Aorta (tissue), 5 donors: Measurements from ENCODE around the gene KCNMA1. TPM values are rescaled to one million over a fixed set of nuclear protein-coding genes. Genes with fewer than 3 reads are reported as not detected.

Experiments used
- ATAC-seq: fragments of 200-7000 bp; cut with Tn5 transposase; one replicate; pipeline ENCODE4 v1.9.1; 2022; ENCODE audit warnings: moderate library complexity; ENCODE audit not compliant: low FRiP score
- DNase-seq, 2 donors: peaks; one replicate each; pipeline ENCODE4 v3.0.0-alpha.2; 2020
- H3K27ac ChIP-seq, 2 donors: one replicate each; pipeline ENCODE4 v1.5.1; 2013; ENCODE audit warnings: low read length in 2 of 2, mild to moderate bottlenecking in 2 of 2, moderate library complexity in 2 of 2, control low read depth in 1 of 2, inconsistent platforms in 1 of 2, low read depth in 1 of 2
- H3K27me3 ChIP-seq, 2 donors: one replicate each; pipeline ENCODE4 v1.6.1; 2013; ENCODE audit warnings: control low read depth in 1 of 2, low read length in 1 of 2, mild to moderate bottlenecking in 1 of 2, moderate library complexity in 1 of 2; ENCODE audit not compliant: insufficient read depth in 2 of 2, control insufficient read depth in 1 of 2
- H3K36me3 ChIP-seq, 2 donors: one replicate each; pipeline ENCODE4 v1.6.1; 2013; ENCODE audit warnings: control low read depth in 1 of 2, low read length in 1 of 2, mild to moderate bottlenecking in 1 of 2; ENCODE audit not compliant: insufficient read depth in 2 of 2, control insufficient read depth in 1 of 2
- H3K4me1 ChIP-seq, 2 donors: one replicate each; pipeline ENCODE4 v1.6.1; 2013; ENCODE audit warnings: low read length in 2 of 2, control low read depth in 1 of 2, mild to moderate bottlenecking in 1 of 2, moderate library complexity in 1 of 2; ENCODE audit not compliant: insufficient read depth in 2 of 2, control insufficient read depth in 1 of 2
- H3K4me3 ChIP-seq, 2 donors: one replicate each; pipeline ENCODE4 v1.5.1; 2013; ENCODE audit warnings: low read length in 2 of 2, control low read depth in 1 of 2, mild to moderate bottlenecking in 1 of 2
- H3K9me3 ChIP-seq: one replicate; pipeline ENCODE4 v1.6.1; 2013; ENCODE audit warnings: mild to moderate bottlenecking, low read length; ENCODE audit not compliant: control insufficient read depth
- WGBS, 2 donors: extraction: QIAGEN DNeasy Blood & Tissue Kit; methylation state at CpG; one replicate each; pipeline ENCODE4 v1.1.7; 2013; 5-methylcytosine and 5-hydroxymethylcytosine counted together
- intact Hi-C, 2 donors: fragments of 100-400 bp; cut with DNase I; formaldehyde crosslinking; loops; one replicate each; pipeline versions ENCODE4 v1.14.2 to v1.15.0; 2022
- polyA plus RNA-seq, 2 donors: library from polyadenylated mRNA; stranded (reverse); fragments of 200-250 nt; gene quantifications; one replicate each; pipeline ENCODE4 v1.2.3, GENCODE V29; 2013
- total RNA-seq, 2 donors: library from RNA; stranded (reverse); fragmentation: NEBNext Ultra II Directional; extraction: Animal tissue kit (Norgen Biotek cat#: 25700); gene quantifications; one replicate each; pipeline ENCODE4 v1.2.1, GENCODE V29; 2021
- donor health status: healthy with polysubstance abuse.
- donor health status: Bipolar disorder and iron deficiency.
- donor health status: DM: no; HTN: no; CAD: no.
- donor health status: DM: no; HTN: no; CAD: no.
- donor health status: DM: yes; HTN: yes; CAD: no.

Gene KCNMA1
- total and polyA plus RNA-seq, 4 donors = 36.8 to 163 (median 125) TPM

- H3K36me3 ChIP-seq = peaks cover 3 to 15% of the 10 kb centered on the region in 2 donors
- WGBS, 2 donors = 84 to 91% methylated on average over 7 of the region's 7 CpGs
- ATAC-seq (no peak), DNase-seq (no peak)
- peaks cover 0 to 6% of the 10 kb centered on the region in 2 donors for H3K4me1 ChIP-seq
- H3K9me3 ChIP-seq = no peaks in the 10 kb centered on the region
- H3K27me3 ChIP-seq = no peaks in the 10 kb centered on the region
- no peak overlapping the region for H3K27ac ChIP-seq
- intact Hi-C loops = no loop called here
- no peak overlapping the region for H3K4me3 ChIP-seq
Measured at GRCh38 chr10:77077316-77077945, 560.2 kb downstream of the KCNMA1 start.

GRCh38 chr10:77075926-77076325 is 561.7 kb downstream of the KCNMA1 start:
- intact Hi-C loops = no loop called here
- ATAC-seq (no peak), DNase-seq (no peak)
- Histone ChIP-seq H3K9me3 (no peaks in the 10 kb centered on the region), H3K4me3 (no peak overlapping the region), H3K27ac (no peak overlapping the region), H3K36me3 (peaks cover 3 to 16% of the 10 kb centered on the region in 2 donors), H3K4me1 (peaks cover 0 to 6% of the 10 kb centered on the region in 2 donors), H3K27me3 (no peaks in the 10 kb centered on the region)
- 88 to 89% methylated on average over 2 of the region's 2 CpGs for WGBS, 2 donors

GRCh38 chr10:77074104-77074624 is 563.4 kb downstream of the KCNMA1 start:
- 10 to 31% methylated on average over 2 of the region's 2 CpGs for WGBS, 2 donors

GRCh38 chr10:77073663-77073960 is 564.0 kb downstream of the KCNMA1 start:
- no peak for ATAC-seq
- Histone ChIP-seq H3K4me1 (peaks cover 0 to 6% of the 10 kb centered on the region in 2 donors), H3K27ac (no peak overlapping the region), H3K27me3 (no peaks in the 10 kb centered on the region), H3K9me3 (no peaks in the 10 kb centered on the region), H3K36me3 (peaks cover 1 to 11% of the 10 kb centered on the region in 2 donors), H3K4me3 (no peak overlapping the region)
- intact Hi-C loops = no loop called here
- WGBS, 2 donors = 87 to 94% methylated on average over 5 of the region's 5 CpGs
- DNase-seq = no peak

More at GRCh38 chr10:77074104-77074624, 563.4 kb downstream of the KCNMA1 start:
- H3K27ac ChIP-seq = no peak overlapping the region
- no peak overlapping the region for H3K4me3 ChIP-seq
- no peaks in the 10 kb centered on the region for H3K27me3 ChIP-seq
- peaks cover 0 to 6% of the 10 kb centered on the region in 2 donors for H3K4me1 ChIP-seq
- no peaks in the 10 kb centered on the region for H3K9me3 ChIP-seq
- peaks cover 3 to 15% of the 10 kb centered on the region in 2 donors for H3K36me3 ChIP-seq
- intact Hi-C loops = no loop called here
- ATAC-seq (no peak), DNase-seq (no peak)

- Histone ChIP-seq H3K9me3 (no peaks in the 10 kb centered on the region), H3K4me3 (no peak overlapping the region), H3K27me3 (no peaks in the 10 kb centered on the region), H3K36me3 (peaks cover 0 to 11% of the 10 kb centered on the region in 2 donors), H3K4me1 (peaks cover 0 to 6% of the 10 kb centered on the region in 2 donors), H3K27ac (no peak overlapping the region)
- 40 to 50% methylated on average over 13 of the region's 13 CpGs for WGBS, 2 donors
- DNase-seq (peak in 1 of 2 donors; percentile 61), ATAC-seq (peak; percentile 37)
- intact Hi-C loops = no loop called here
Measured at GRCh38 chr10:77072836-77073662, 564.6 kb downstream of the KCNMA1 start.

GRCh38 chr10:77072361-77072835 is 565.2 kb downstream of the KCNMA1 start:
- 91 to 94% methylated on average over 10 of the region's 10 CpGs for WGBS, 2 donors
- H3K36me3 ChIP-seq = peaks cover 0 to 11% of the 10 kb centered on the region in 2 donors
- H3K27ac ChIP-seq = no peak overlapping the region
- peaks cover 0 to 6% of the 10 kb centered on the region in 2 donors for H3K4me1 ChIP-seq
- DNase-seq (no peak), ATAC-seq (no peak)
- H3K4me3 ChIP-seq = no peak overlapping the region
- intact Hi-C loops = no loop called here
- H3K9me3 ChIP-seq = no peaks in the 10 kb centered on the region
- H3K27me3 ChIP-seq = no peaks in the 10 kb centered on the region

- intact Hi-C loops = no loop called here
- Histone ChIP-seq H3K27me3 (no peaks in the 10 kb centered on the region), H3K9me3 (no peaks in the 10 kb centered on the region), H3K4me3 (no peak overlapping the region), H3K27ac (no peak overlapping the region), H3K36me3 (peaks cover 0 to 12% of the 10 kb centered on the region in 2 donors), H3K4me1 (peaks cover 0 to 6% of the 10 kb centered on the region in 2 donors)
- DNase-seq (no peak), ATAC-seq (no peak)
- WGBS, 2 donors = 62 to 64% methylated on average over 3 of the region's 3 CpGs
Measured at GRCh38 chr10:77071956-77072355, 565.7 kb downstream of the KCNMA1 start.

- peak; percentile 77 for ATAC-seq
- peak in 1 of 2 donors; percentile 59 for DNase-seq
- Histone ChIP-seq H3K27me3 (no peaks in the 10 kb centered on the region), H3K36me3 (peaks cover under 1 to 12% of the 10 kb centered on the region in 2 donors), H3K27ac (no peak overlapping the region), H3K4me1 (peaks cover 0 to 6% of the 10 kb centered on the region in 2 donors), H3K4me3 (no peak overlapping the region), H3K9me3 (no peaks in the 10 kb centered on the region)
- intact Hi-C loops = no loop called here
- WGBS, 2 donors = 35 to 57% methylated on average over 4 of the region's 4 CpGs
Measured at GRCh38 chr10:77071001-77071511, 566.6 kb downstream of the KCNMA1 start.
